ENCODE results near the gene RNASEH2C. TPM values are rescaled to one million over a fixed set of nuclear protein-coding genes. Genes with fewer than 3 reads are reported as not detected.
A peak's percentile ranks its signal among the peaks of the same experiment; 100 is the strongest.

Gene RNASEH2C
- total and polyA plus RNA-seq, 12 donors, result 34.1 to 123 (median 45.6) TPM

- Histone ChIP-seq H3K4me3 (no peak overlapping the region), H3K36me3 (no peaks in the 10 kb centered on the region), H3K27ac (no peak overlapping the region), H3K9me3 (no peaks in the 10 kb centered on the region), H3K27me3 (no peaks in the 10 kb centered on the region), H3K4me1 (peaks cover 0 to 15% (median 10%) of the 10 kb centered on the region in 9 donors)
- TF ChIP-seq, protein P1, sequence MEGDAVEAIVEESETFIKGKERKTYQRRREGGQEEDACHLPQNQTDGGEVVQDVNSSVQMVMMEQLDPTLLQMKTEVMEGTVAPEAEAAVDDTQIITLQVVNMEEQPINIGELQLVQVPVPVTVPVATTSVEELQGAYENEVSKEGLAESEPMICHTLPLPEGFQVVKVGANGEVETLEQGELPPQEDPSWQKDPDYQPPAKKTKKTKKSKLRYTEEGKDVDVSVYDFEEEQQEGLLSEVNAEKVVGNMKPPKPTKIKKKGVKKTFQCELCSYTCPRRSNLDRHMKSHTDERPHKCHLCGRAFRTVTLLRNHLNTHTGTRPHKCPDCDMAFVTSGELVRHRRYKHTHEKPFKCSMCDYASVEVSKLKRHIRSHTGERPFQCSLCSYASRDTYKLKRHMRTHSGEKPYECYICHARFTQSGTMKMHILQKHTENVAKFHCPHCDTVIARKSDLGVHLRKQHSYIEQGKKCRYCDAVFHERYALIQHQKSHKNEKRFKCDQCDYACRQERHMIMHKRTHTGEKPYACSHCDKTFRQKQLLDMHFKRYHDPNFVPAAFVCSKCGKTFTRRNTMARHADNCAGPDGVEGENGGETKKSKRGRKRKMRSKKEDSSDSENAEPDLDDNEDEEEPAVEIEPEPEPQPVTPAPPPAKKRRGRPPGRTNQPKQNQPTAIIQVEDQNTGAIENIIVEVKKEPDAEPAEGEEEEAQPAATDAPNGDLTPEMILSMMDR (IDR thresholded peaks at IDR 0.05), result no peak
- 77 to 78% methylated on average over 3 of the region's 3 CpGs for WGBS, 2 donors
- DNase-seq (no peak), ATAC-seq (no peak)
- intact Hi-C loops (cut with DNase I), result loop anchor here in 4 of 10 donors (5.0 to 10.0 kb wide), 3 partner anchors 76 to 287 kb away; no protein-coding TSS in a partner anchor
These were observed 20.2 kb downstream of the RNASEH2C start for GRCh38 chr11:65700399-65700798.

DNA sequence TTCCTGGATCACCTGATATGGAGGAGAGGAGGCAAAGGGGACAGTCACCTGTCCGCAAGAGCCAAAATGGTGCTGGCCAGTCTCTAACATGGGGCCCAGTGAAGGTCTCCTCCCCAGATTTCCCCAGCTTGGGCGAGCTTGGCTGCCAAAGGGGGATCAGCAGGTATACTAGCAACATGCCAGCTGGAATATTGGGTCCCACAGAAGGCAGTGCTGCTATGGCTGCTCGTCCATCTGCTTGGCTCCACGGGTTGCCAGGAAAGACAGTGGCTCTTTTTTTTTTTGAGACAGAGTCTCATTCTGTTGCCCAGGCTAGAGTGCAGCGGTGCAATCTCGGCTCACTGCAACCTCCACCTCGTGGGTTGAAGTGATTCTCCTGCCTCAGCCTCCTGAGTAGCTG is 21.3 kb downstream of the RNASEH2C start:
- 82 to 83% methylated on average over 7 of the region's 7 CpGs for whole genome bisulfite sequencing, 2 donors
- Histone ChIP-seq H3K4me1 (peaks cover 0 to 20% (median 12%) of the 10 kb centered on the region in 9 donors), H3K9me3 (no peaks in the 10 kb centered on the region), H3K27me3 (no peaks in the 10 kb centered on the region), H3K36me3 (no peaks in the 10 kb centered on the region), H3K27ac (no peak overlapping the region), H3K4me3 (no peak overlapping the region)
- TF ChIP-seq, protein P1 (IDR thresholded peaks at IDR 0.05), result no peak
- DNase-seq (no peak), ATAC-seq (no peak)
- intact Hi-C loops (cut with DNase I), result loop anchor here in 2 of 10 donors (5.0 to 10.0 kb wide), 2 partner anchors 37 to 65 kb away; partner anchors contain the start of genes RELA (in 1 of the 2) and SIPA1 (in 1 of the 2)

DNA sequence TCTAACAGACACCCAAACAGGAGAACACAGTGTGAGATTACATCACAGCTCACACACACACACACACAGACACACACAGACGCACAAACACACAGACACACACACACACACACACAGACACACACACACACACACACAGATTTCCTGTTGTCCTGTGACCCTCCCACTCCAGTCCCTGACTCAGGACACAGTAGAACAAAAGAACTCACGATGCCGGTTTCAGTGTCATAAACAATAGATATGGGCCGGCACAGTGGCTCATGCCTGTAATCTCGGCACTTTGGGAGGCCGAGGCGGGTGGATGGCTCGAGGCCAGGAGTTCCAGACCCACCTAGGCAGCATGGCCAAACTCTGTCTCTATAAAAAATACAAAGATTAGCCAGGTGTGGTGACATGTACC is 22.4 kb downstream of the RNASEH2C start:
- Histone ChIP-seq H3K9me3 (no peaks in the 10 kb centered on the region), H3K27ac (peak overlapping the region in 4 of 10 donors; percentile 12 to 60 (median 47)), H3K4me1 (peaks cover 0 to 24% (median 12%) of the 10 kb centered on the region in 9 donors), H3K27me3 (no peaks in the 10 kb centered on the region), H3K36me3 (no peaks in the 10 kb centered on the region), H3K4me3 (no peak overlapping the region)
- TF ChIP-seq, protein P1 (IDR thresholded peaks at IDR 0.05), result no peak
- 43 to 46% methylated on average over 8 of the region's 8 CpGs for WGBS, 2 donors
- intact Hi-C loops (cut with DNase I), result loop anchor here in 2 of 10 donors (5.0 to 10.0 kb wide), 2 partner anchors 36 to 63 kb away; partner anchors contain the start of genes RELA (in 1 of the 2) and SIPA1 (in 1 of the 2)
- DNase-seq (no peak), ATAC-seq (peak; percentile 48 to 87 (median 78))

DNA sequence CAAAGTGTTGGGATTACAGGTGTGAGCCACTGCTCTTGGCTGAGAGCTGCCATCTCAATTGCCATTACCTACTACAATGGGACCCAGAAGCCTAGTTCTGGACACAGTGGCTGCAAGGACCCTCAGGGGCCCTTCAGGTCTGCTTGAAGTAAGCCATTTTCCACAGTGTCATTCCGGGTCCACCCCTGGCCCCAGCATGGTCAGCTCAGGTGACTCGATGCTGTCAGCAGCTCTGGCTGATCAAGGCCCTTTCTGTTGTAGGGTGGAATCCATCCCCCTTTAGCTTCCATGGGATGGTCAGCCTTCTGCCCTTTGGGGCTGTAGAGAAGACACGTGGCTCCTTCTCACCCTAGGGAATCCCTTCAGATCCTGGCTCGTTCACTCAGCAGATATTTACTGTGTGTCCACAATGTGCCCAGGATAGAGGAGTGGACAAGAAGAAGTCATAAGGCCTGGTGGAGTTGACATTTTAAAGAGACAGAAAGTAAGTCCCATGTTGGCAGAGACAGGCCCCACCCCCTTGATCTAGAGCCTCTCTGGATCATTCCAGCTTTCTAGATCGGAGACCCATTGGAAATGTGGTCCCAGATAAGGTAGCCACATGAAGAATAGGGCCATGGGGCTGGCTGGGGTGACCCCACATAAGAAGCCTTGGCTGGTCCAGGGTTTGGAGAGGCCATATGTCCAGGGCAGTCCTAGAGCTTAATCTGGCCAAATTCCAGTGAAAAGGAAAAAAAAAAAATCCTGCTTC is 23.6 kb downstream of the RNASEH2C start:
- TF ChIP-seq, protein P1 (IDR thresholded peaks at IDR 0.05), result no peak
- no peaks in the 10 kb centered on the region for H3K36me3 ChIP-seq
- peaks cover 0 to 29% (median 12%) of the 10 kb centered on the region in 9 donors for H3K4me1 ChIP-seq
- 80 to 91% methylated on average over 5 of the region's 5 CpGs for WGBS, 2 donors
- ATAC-seq (peak in 1 of 8 donors; percentile 29), DNase-seq (no peak)
- intact Hi-C loops (cut with DNase I), result loop anchor here in 2 of 10 donors (5.0 to 10.0 kb wide), 2 partner anchors 35 to 62 kb away; partner anchors contain the start of genes RELA (in 1 of the 2) and SIPA1 (in 1 of the 2)
- no peak overlapping the region for H3K4me3 ChIP-seq
- no peaks in the 10 kb centered on the region for H3K9me3 ChIP-seq
- H3K27ac ChIP-seq, result peak overlapping the region in 2 of 10 donors; percentile 12 to 57
- H3K27me3 ChIP-seq, result no peaks in the 10 kb centered on the region

Measured in heart right ventricle (tissue), 16 donors.